PC-3 (cell line): Measurements from ENCODE around the gene KISS1R. TPM values are rescaled to one million over a fixed set of nuclear protein-coding genes. Genes with fewer than 3 reads are reported as not detected.

Source experiments
- ATAC-seq: fragments of 200-7000 bp; cut with Tn5 transposase; 2 replicates; pipeline ENCODE4 v1.9.1; 2020; ENCODE audit warnings: mild to moderate bottlenecking, moderate library complexity
- BruUV-seq: library from RNA; stranded (reverse); fragments of 400-500 nt; replicated peaks from 2 replicates; lab custom pipeline; 2021; lab: Mats Ljungman, UMichigan
- CTCF ChIA-PET: fragments of 300-600 bp; sonication (Branson Sonifier 250); formaldehyde crosslinking; loops from one replicate; lab custom pipeline; 2022; ENCODE audit warnings: antibody characterized with exemption; lab: Charles Lee
- POLR2A ChIA-PET: fragments of 300-600 bp; sonication (Branson Sonifier 250); formaldehyde crosslinking; loops from one replicate; lab custom pipeline; 2022; ENCODE audit warnings: antibody characterized with exemption; ENCODE audit not compliant: unreplicated experiment; lab: Charles Lee
- DNase-seq: peaks from one replicate; pipeline ENCODE4 v3.0.0-alpha.2; 2015
- H2AFZ ChIP-seq: fragments of 300-600 bp; sonication (generic); 2 replicates; pipeline ENCODE4 v1.6.0; 2016; ENCODE audit warnings: antibody characterized with exemption, low read length
- H3F3A ChIP-seq: fragments of 300-600 bp; sonication (generic); one replicate; pipeline ENCODE4 v1.6.0; 2017; ENCODE audit warnings: antibody characterized with exemption, low read length, control low read depth, mild to moderate bottlenecking; ENCODE audit not compliant: unreplicated experiment
- H3K27ac ChIP-seq: fragments of 300-600 bp; sonication (generic); 2 replicates; pipeline ENCODE4 v1.5.1; 2016; ENCODE audit warnings: mild to moderate bottlenecking, low read length
- H3K27me3 ChIP-seq: fragments of 300-600 bp; sonication (generic); 2 replicates; pipeline ENCODE4 v1.6.1; 2016; ENCODE audit warnings: low read length, mixed read lengths
- H3K36me3 ChIP-seq: fragments of 300-600 bp; sonication (generic); 2 replicates; pipeline ENCODE4 v1.6.1; 2016; ENCODE audit warnings: low read depth, mixed run types, low read length, mixed read lengths
- H3K4me1 ChIP-seq: fragments of 300-600 bp; sonication (generic); 2 replicates; pipeline ENCODE4 v1.5.1; 2016; ENCODE audit warnings: low read length; ENCODE audit not compliant: insufficient read depth
- H3K4me2 ChIP-seq: fragments of 300-600 bp; sonication (generic); 2 replicates; pipeline ENCODE4 v1.6.0; 2016; ENCODE audit warnings: low read length
- H3K4me3 ChIP-seq: fragments of 300-600 bp; sonication (generic); 2 replicates; pipeline ENCODE4 v1.5.1; 2016; ENCODE audit warnings: mild to moderate bottlenecking, low read length, mixed read lengths
- H3K79me2 ChIP-seq: fragments of 300-600 bp; sonication (generic); 2 replicates; pipeline ENCODE4 v1.6.1; 2017; ENCODE audit warnings: low read length, mixed read lengths
- H3K9ac ChIP-seq: fragments of 300-600 bp; sonication (generic); 2 replicates; pipeline ENCODE4 v1.6.0; 2016; ENCODE audit warnings: mild to moderate bottlenecking, low read length
- H3K9me2 ChIP-seq: fragments of 300-600 bp; sonication (generic); replicated peaks from 2 replicates; pipeline ENCODE4 v1.6.1; 2016; ENCODE audit warnings: mixed run types, low read length, mixed read lengths
- H3K9me3 ChIP-seq: fragments of 300-600 bp; sonication (generic); 2 replicates; pipeline ENCODE4 v1.6.1; 2016; ENCODE audit warnings: low read length, mixed read lengths
- H4K20me1 ChIP-seq: fragments of 300-600 bp; sonication (generic); 2 replicates; pipeline ENCODE4 v1.6.1; 2016; ENCODE audit warnings: low read length, mixed read lengths
- EZH2 ChIP-seq: fragments of 300-600 bp; sonication (generic); IDR thresholded peaks from one replicate; pipeline ENCODE4 v1.6.1; 2017; ENCODE audit warnings: antibody characterized with exemption, mild to moderate bottlenecking, low read length; ENCODE audit not compliant: unreplicated experiment
- EZH2phosphoT487 ChIP-seq: fragments of 300-600 bp; sonication (generic); IDR thresholded peaks from 2 replicates; pipeline ENCODE4 v1.6.1; 2018; ENCODE audit warnings: mild to moderate bottlenecking, antibody characterized with exemption, low read length, borderline replicate concordance
- intact Hi-C: fragments of 100-400 bp; cut with micrococcal nuclease; formaldehyde crosslinking; loops from 2 replicates; pipeline ENCODE4 v1.9.0; 2023
- total RNA-seq: library from RNA; depleted of rRNA; stranded (reverse); fragments of >200 nt; gene quantifications from 2 replicates; pipeline ENCODE4 v1.2.3, GENCODE V29; 2014
- TF ChIP-seq, protein P1 (sequence below): fragments of 300-600 bp; sonication (generic); conservative IDR thresholded peaks from 2 replicates; pipeline ENCODE4 v1.5.1; 2017; ENCODE audit warnings: antibody characterized with exemption, low read depth, mild to moderate bottlenecking, low read length

KISS1R gene
- total RNA-seq, 1 experiment from 2014 or later = 3.9 TPM

DNA sequence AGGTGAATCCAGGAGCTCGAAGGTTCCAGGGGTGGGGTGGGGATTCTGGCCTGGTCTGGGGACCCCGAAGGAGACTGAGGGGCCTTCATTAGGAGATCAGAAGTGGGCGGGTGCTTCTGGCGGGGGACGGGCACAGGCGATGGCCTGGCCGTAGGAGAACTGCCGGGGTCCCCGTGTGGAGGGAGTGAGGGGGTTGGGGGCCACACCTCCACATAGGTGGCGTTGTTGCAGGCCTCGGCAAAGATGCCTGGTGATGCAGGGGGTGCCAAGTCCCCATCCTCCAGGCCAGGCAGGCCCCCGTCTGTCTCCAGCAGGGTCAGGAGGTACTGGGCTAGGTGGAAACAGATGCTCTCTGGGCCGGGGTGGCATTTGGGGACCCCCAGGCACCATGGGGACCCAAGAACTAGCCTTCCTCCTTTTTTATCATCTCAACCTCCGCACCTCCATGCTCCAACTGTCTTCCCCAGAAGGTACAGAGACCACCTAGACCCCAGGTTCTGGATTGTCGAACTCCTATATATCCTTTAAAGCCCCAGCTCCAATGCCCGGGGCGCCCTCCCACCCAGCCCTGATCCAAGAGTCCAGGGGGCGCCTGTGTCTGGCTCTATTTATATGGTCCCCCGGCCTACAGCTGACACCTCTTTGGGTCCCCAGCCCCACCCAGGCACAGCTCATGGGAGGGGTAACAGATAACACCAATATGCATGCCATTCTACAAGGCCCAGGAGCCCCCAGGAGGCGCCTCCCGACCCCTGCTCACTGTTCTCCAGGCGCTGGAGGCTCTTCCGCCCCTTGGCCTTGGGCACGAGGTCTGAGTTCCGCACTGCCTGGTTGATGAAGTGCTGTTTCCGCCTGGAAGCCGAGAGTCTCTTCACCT is 15.7 kb upstream of the KISS1R start:
- Histone ChIP-seq H3K27ac (no peak overlapping the region), H4K20me1 (no peaks in the 10 kb centered on the region), H3K9ac (no peak overlapping the region), H3K36me3 (no peaks in the 10 kb centered on the region), H3K9me3 (no peaks in the 10 kb centered on the region), H2AFZ (no peak overlapping the region), H3K9me2 (no peaks in the 10 kb centered on the region), H3K4me3 (no peak overlapping the region), H3F3A (no peaks in the 10 kb centered on the region), H3K4me1 (no peaks in the 10 kb centered on the region), H3K27me3 (no peaks in the 10 kb centered on the region), H3K4me2 (no peak overlapping the region), H3K79me2 (peaks cover 20% of the 10 kb centered on the region)
- ChIA-PET CTCF (no interaction called here), POLR2A (no interaction called here)
- intact Hi-C loops = no loop called here
- DNase-seq = no peak
- TF ChIP-seq EZH2phosphoT487 = no peak
- TF ChIP-seq, protein P1, sequence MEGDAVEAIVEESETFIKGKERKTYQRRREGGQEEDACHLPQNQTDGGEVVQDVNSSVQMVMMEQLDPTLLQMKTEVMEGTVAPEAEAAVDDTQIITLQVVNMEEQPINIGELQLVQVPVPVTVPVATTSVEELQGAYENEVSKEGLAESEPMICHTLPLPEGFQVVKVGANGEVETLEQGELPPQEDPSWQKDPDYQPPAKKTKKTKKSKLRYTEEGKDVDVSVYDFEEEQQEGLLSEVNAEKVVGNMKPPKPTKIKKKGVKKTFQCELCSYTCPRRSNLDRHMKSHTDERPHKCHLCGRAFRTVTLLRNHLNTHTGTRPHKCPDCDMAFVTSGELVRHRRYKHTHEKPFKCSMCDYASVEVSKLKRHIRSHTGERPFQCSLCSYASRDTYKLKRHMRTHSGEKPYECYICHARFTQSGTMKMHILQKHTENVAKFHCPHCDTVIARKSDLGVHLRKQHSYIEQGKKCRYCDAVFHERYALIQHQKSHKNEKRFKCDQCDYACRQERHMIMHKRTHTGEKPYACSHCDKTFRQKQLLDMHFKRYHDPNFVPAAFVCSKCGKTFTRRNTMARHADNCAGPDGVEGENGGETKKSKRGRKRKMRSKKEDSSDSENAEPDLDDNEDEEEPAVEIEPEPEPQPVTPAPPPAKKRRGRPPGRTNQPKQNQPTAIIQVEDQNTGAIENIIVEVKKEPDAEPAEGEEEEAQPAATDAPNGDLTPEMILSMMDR = no peak
- no peak for TF ChIP-seq EZH2
- no TSS peak for BruUV-seq
- no peak for ATAC-seq

DNA sequence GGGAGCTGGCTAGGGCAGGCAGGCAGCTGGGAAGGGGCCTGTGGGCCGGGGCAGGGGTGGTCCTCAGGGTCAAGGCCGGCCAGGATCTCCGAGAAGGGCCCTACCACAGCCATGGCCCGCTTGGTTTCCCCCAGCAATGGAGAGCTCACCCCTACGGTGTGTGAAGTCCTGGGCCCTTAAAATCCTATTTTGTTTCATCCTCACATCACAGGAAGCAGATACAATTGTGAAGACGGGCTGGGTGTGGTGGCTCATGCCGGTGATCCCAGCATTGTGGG is 15.1 kb upstream of the KISS1R start:
- Histone ChIP-seq H3K27ac (no peak overlapping the region), H2AFZ (no peak overlapping the region), H3K9me3 (no peaks in the 10 kb centered on the region), H3K9ac (no peak overlapping the region), H3K79me2 (peaks cover 26% of the 10 kb centered on the region), H3K4me3 (no peak overlapping the region), H3K36me3 (no peaks in the 10 kb centered on the region), H3K9me2 (no peaks in the 10 kb centered on the region), H3K4me2 (no peak overlapping the region), H3K4me1 (no peaks in the 10 kb centered on the region), H3K27me3 (no peaks in the 10 kb centered on the region), H4K20me1 (no peaks in the 10 kb centered on the region), H3F3A (no peaks in the 10 kb centered on the region)
- TF ChIP-seq, protein P1 = no peak
- no peak for TF ChIP-seq EZH2phosphoT487
- no peak for TF ChIP-seq EZH2
- BruUV-seq = no TSS peak
- CTCF ChIA-PET = no interaction called here
- ATAC-seq = no peak
- POLR2A ChIA-PET = no interaction called here
- intact Hi-C loops = no loop called here
- DNase-seq = no peak

DNA sequence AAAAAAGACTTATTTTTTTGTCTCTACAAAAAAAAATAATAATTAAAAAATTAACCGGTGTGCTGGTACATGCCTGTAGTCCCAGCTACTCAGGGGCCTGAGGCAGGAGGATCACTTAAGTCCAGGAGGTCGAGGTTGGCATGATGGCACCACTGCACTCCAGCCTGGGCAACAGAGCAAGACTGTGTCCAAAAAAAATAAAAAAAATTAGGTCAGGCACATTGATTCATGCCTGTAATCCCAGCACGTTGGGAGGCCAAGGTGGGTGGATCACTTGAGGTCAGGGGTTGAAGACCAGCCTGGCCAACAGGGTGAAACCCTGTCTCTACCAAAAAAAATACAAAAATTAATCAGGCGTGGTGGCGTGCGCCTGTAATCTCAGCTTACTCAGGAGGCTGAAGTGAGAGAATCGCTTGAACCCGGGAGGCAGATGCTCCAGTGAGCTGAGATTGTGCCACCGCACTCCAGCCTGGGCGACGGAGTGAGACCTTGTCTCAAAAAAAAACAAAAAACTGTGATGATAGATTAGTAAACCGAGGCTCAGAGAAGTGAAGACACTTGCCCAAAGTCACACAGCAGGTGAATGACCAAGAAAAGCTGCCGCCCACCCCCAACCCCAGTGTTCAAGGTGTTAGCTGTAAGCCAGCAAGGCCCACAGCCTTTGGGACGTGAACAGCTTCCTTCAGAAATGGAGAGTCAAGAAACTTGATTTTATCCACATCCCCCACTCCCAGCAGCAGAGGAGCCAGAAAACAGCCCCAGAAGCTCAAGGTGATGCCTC is 14.5 kb upstream of the KISS1R start:
- TF ChIP-seq EZH2 (no peak), EZH2phosphoT487 (no peak)
- TF ChIP-seq, protein P1 = no peak
- Histone ChIP-seq H3K9me3 (no peaks in the 10 kb centered on the region), H4K20me1 (no peaks in the 10 kb centered on the region), H3K9ac (no peak overlapping the region), H3K4me1 (no peaks in the 10 kb centered on the region), H3K79me2 (peaks cover 32% of the 10 kb centered on the region), H3K4me2 (no peak overlapping the region), H2AFZ (no peak overlapping the region), H3F3A (no peaks in the 10 kb centered on the region), H3K4me3 (no peak overlapping the region), H3K36me3 (no peaks in the 10 kb centered on the region), H3K27me3 (no peaks in the 10 kb centered on the region), H3K9me2 (no peaks in the 10 kb centered on the region), H3K27ac (no peak overlapping the region)
- ChIA-PET CTCF (interaction anchor here (0.5 kb wide), 1 partner anchor 1079 kb away, joined by 4 read pairs; no protein-coding TSS in a partner anchor), POLR2A (no interaction called here)
- no peak for ATAC-seq
- intact Hi-C loops = no loop called here
- no TSS peak for BruUV-seq
- DNase-seq = no peak
